NCI-H446 treated with DMSO at 0.1 percent for 48 hours (cell line): ENCODE results near the gene THY1.
A peak's percentile ranks its signal among the peaks of the same experiment; 100 is the strongest.
"Not testable (repeated sequence)": the region's sequence is repeated elsewhere in the genome, so short reads cannot be mapped to it uniquely, and the experiment has no call there.

ENCODE experiments used
- DNase-seq: peaks from one replicate; lab custom pipeline; 2025; lab: John Stamatoyannopoulos, UW

Gene THY1

DNA sequence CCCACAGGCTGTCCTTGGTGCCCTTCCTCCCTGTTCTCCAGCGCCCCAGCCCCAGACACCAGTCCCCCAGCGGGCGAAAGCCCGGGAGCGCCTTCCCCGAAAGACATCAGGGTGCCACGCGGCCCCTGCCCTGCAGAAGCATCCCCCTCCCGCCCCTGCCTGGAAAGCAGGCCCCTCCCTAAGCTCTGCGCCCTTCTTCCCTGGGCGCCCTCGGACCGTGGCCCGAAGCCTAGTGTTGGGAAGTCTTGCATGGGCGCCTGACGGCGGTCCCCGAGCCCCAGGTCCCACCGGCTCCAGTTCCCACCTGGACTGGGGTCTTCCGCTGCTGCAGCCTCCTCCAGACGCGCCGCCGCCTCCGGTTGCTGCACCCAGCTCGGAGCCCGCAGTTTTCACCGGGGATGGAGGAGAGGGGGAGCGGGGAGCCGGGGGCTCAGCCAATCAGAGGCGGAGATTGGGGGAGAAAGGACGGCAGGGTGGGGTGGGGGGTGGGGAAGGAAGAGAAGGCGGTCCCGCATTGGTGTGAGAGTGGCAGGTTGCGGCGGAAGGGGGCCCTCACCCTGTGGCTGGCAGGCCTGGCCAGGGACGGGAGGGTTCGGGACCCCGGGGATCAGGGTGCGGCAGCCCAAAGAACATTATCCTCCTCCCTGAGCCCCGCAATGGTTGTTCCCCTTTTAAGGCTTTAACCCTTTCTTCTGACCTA is at the start of gene THY1:
Gene THY1 (minus strand): TSS at position 364 of the 700 bp plus-strand sequence. CDS start 2,267 bp downstream, outside the sequence.
- peak; percentile 29 for DNase-seq

DNA sequence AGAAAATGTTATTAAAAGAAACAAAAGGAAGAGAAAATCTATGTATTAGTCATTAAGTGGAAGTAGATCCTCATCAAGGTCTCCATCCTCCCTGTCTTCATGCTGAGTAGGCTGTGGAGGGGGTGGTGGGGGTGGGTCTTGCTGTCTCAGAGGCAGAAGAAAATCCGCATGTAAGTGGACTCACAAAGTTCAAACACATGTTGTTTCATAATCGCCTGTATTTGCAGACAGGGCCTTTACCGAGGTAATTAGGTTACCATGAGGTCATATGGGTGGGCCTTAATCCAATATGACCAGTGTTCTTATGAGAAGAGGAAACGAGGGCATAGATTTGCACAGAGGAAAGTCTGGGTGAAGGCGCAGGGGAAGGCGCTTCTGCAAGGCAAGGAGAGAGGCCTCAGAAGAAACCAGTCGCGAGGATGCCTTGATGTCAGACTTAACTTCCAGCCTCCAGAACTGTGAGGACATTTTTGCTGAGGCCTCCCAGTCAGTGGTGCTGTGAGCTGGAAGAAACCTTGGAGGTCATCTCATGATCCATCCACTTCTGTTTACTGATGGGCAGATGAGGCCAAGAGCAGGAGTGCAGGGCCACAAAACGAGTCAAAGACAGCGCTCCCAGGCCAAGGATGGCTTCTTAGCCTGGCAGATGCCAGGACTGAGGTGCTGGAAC is 49.3 kb upstream of the THY1 start:
- DNase-seq = no peak

DNA sequence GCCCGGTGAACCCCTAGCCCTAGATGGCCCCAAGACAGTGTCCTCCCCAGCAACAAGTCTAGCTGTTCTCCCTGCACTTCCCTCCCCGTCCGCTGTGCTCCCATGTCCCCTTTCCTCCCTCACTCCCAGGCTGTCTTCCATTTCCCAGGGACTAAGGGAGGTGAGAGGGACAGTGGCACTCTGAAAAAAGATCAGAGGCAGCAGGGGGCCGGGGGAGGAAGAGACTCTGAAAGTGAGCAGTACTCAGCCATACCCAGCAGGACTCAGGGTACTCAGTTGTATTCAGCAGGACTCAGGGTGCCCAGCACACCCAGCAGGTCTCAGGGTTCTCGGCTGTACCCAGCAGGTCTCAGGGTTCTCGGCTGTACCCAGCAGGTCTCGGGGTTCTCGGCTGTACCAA is 48.4 kb upstream of the THY1 start:
- no peak for DNase-seq

DNA sequence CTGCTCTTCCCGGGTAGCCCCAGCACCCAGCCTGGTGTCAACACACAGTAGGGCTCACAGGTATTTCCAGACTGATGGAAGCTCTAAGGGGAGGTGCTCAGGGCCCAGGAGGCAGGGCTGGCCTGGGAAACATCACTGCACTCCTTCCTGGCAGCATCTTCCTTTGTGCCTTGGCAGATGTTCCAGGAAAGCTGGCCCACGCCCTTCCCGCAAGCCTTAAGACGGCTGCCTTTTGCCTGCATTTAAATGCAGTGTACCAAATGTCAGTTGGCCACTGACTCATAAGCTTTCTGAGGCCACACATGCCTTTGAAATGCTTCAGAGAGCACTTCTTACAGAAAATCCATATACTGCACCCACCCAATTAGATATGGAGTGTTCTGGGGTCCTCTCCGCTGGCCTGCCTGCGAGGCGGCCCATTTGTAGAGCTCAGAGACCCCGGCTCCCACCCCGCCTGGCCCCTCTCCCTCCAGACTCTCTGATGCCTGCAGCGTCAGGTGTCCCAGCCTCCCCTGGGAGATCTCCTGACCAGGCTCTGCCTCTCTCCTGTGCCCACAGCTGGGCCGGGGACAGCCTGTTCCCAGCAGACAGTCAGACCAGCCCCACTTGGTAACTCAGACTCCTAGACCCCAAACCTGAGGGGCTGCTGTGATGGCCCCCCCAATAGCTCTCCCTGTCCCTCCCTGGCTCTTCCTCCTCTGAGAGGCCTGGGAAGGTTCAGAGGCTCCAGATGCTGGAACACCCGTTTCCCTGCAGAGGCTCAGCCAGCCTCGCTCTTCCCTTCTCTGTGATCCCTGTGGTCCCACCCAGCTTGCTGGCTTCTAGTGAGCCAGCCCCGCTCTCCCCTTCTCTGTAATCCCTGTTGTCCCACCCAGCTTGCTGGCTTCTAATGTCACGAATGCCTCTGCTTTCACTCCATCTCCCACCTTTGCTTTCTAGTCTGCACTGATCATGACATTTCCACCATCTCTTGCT is 47.6 kb upstream of the THY1 start:
- DNase-seq = no peak

DNA sequence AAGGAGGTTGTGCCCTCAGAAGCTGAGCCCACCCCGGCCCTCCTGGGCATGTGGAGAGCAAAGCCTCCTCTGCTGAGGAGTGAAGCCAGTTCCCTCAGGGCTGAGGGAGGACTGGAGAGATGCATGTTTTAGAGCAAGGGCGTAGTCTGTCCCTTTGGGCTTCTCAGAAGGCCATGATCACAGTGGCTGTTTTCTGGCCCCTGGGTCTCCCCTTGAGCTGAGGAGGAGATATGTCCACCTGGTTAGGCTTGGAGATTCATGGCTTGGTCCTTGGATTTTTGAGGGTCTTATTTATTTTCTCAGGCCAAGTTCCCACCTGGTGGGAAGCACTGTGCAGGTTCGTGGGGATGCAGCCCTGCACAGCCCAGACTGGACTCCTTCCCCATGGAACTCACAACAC is 46.5 kb upstream of the THY1 start:
- no peak for DNase-seq

DNA sequence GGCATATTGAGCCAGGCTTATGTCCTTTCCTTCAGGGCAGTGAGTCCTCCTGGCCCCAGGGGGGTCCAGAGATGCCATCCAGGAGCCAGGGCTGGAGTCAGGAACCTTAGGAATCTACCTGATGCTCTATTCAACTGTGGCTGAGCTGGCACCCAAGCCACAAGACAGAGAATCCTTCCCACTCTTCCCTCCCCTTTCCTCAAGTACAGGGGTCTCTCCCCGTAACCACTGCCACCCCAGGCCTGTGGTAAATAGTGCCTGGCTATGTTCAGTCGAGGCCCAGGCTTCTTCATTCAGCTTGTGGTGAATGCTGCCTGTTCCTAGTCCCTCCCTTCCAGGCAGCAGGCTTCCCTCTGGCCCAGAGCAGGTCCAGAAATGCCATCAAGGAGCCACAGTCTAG is 45.5 kb upstream of the THY1 start:
- DNase-seq = no peak

DNA sequence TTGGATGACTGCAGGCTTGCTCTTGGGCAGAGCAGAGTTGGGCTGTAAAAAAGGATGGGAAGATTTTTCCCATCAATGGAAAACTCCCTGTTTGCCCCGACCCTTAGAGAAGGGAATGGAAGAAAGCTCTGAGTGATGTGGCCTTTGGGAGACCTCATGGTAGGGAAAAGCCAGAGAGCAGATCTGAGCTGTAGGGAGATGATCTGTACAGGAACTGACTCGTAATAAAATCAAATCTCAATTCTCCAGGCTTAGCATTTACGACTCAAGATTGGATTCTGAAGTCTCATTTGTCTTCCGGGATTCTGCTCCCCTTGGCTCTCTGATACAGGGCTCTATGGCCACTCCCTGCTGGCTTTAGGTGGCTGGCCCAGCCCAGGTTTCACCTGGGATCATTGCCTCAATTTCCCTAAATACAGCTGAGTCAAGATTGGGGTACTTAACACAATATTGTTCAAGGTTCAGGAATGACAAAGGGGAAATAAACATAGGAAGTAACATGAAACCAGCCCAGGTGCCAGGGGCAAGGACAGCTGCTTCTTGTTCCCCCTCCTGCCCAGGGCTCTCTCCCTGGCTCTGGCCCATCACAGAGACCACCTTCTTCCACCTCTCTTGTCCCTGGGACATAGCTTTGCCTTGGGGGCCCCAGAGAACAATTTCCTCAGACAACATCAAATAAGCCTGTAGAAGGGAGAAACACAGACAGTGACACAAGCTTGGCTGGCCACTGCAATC is 38.4 kb upstream of the THY1 start:
- DNase-seq = no peak

DNA sequence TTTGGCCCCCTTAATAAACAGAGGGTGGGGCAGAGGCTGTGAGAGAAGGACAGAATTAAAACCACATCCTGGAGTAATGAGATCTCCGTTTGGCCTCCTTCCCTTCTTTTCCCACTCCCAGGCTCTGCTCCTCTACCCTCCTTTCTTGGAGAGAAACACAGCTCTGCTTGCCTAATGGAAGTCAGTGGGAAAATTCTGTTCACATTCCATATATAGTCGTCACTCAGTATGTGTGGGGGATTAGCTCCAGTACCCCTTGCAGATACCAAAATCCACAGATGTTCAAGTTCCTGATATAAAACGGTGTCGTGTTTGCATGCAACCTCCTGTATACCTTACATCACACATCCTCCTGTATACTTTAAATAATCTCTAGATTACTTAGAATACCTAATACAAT is 37.6 kb upstream of the THY1 start:
- DNase-seq = no peak

DNA sequence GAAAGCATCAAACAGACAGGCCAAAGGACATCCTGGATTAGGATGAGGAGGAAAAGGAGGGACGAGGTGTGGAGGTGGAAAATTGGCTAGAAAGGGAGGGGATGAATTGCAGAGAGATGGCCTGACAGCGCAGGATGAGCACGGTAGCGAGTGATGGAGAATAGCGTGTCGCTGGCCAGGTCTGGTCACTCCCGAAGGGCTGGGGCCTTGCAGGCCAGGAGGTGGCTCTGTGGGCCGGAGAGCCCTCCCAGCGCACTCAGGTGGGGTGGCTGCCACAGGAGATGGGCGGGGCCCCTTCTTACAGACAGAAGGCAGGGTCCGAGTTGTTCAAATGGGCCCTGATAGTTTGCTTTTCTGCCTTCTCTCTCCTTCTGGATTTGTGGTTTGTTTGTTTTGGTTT is 37.1 kb upstream of the THY1 start:
- DNase-seq = no peak

DNA sequence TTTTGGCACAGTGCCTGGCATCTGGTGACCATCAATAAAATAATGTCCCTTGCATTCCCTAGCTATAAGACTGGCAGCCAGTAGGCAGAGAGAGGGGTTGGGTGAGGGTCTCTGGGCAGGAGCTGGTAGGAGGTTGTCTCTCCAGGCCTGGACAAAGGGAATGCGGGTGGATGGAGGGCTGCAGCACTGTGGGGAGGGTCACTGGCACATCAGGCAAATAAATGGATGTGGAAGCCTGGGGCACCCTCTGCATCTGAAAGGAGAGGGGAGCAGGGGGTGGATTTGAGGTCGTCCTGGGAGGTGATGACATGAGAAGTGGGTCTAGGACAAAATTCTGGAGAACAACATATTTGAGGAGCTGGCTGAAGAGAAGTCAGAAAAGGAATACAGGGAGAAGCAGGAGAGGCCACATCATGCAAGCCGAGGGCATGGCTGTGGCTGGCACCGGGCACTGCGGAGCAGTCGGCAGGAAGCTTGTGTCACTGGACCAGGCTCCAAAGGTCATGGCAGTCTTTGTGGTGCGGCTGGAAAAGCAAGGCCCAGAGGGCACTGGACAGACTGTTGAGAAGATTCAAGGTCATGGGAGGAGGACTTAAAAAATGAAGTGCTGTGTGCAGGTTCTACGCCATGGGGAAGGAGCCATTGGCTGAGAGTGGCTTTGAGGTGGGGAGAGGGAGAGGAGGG is 36.5 kb upstream of the THY1 start:
- no peak for DNase-seq

DNA sequence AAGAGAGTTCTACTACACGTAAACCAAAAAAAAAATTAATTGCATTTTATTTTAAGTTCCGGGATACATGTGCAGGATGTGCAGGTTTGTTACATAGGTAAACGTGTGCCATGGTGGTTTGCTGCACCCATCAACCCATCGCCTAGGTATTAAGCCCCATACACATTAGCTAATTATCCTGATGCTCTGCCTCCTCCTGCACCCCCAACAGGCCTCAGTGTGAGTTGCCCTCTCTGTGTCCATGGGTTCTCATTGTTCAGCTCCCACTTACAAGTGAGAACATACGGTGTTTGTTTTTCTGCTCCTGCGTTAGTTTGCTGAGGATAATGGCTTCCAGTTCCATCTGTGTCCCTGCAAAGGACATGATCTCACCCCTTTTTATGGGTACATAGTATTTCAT is 32.7 kb upstream of the THY1 start:
- DNase-seq = not testable (repeated sequence)

DNA sequence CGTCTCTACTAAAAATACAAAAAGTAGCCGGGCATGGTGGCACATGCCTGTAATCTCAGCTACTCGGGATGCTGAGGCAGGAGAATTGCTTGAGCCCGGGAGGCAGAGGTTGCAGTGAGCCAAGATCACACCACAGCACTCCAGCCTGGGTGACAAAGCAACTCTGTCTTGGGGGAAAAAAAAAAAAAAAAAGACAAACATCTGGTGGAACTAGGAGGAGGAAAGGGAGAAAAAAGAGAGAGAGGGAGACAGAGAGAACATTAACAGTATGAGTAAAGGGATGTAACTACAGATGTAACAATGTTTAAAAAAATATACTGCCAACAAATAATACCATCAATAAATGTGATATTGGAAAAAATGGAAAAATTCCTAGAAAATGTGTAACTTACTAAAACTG is 32.3 kb upstream of the THY1 start:
- DNase-seq = not testable (repeated sequence)

DNA sequence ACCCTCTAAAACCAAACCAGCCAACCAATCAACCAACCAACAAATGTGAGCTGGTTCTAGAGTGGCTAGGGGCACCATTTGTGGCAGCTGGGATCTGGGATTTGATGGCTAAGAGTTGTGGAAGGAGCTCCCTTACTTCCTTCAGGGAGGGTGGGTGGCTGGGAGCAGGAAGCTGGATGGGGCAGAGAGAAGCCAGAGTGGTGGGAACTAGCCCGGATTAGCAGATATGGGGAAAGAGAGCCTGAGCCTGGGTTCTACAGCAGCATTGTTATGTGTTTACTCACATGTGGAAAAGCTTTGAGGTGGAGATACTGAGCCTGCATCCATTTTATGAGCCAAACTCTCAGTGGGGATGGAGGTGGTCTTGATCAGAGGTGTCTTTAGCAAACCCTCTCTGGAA is 30.9 kb upstream of the THY1 start:
- no peak for DNase-seq

DNA sequence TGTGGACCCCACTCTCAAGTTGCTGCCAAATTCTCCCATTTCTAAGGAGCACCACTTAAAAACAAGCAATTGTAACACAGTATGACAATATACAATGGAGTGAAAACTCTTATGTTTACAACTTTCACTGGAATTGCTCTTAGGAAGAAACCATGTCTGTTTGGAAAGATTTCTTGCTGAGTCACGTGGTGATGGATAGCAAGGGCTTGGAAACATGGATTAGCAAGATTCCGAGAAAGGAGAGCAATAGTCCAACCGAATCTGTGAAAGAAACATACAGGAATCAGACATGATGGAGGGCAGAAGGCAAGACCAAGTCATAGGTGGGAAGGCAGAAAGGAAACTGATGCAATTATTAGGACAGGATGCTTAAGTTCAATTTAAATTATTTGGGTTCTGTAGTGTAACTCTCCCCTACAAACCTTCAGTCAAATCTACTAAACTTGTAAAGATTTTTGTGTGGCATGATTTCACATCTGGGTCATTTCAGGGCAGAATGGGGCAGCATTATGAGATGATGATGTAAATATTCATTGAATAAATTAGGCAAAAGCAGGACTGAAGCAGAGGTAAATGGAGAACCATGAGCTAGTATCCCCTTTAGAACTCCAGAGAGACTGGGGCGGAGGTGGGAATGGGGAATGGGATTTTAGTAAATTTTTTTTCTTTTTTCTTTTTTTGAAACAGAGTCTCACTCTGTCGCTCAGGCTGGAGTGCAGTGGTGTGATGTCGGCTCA is 27.8 kb upstream of the THY1 start:
- no peak for DNase-seq

DNA sequence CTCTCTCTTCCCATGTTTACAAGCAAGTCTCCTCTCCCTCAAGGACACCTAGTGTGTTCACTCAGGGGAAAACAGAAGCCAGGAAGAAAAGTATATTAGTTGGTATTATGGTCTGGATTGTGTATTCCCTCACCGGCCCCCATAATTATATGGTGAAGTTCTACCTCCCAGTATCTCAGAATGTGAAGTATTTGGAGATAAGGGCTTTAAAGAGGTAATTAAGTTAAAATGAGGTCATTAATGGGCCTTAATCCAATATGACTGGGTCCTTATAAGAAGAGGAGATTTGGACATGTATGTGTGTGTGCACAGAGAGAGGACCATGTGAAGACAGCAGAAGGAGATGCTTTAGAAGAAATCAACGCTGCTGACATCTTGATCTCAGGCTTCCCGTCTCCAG is 26.5 kb upstream of the THY1 start:
- no peak for DNase-seq

DNA sequence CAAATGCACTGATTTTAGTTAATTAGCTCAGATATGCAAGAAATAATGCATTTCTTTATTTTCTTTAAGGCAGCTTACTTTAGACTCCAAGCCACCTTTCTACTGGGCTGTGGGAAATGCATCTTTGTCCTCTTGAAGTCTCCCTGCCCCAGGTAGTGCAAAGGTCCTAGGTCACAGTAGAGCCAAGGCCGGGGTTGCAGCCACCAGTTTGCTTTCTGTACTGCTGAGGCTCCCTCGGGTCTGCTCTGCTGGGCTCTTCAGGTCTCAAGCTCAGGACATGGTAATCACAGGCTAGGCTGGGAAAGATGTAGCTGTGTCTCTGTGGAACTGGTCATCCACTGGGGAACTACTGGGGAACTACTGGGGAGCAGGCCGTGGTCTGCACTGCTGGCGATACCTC is 25.4 kb upstream of the THY1 start:
- DNase-seq = no peak

DNA sequence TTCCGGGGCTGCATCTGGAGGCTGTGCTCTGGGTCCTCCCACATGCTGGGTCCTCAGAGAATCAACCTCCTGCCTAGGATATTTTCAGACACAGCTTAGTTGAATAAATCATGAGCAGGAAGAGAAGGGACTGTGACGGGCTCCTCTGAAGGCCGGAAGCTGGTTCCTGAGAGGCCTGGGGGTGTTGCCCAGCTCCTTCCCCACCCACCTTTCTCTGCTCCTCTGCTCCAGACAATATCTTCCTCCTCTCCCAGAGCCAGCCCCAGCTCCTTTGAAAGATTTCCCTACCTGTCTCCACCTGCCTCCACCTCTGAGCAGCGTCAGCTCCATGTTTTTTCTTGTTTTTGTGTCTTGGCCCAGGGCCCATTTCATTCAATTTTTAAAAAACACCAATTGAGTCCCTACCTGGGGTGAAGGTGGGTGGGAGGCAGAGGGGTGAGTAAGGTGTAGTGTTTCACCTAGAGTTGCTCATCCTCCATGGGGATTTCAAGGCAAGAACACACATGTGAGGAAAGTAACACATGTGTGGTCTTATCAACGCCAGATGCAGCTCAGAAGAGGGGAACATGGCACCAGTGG is 24.8 kb upstream of the THY1 start:
- DNase-seq = no peak

DNA sequence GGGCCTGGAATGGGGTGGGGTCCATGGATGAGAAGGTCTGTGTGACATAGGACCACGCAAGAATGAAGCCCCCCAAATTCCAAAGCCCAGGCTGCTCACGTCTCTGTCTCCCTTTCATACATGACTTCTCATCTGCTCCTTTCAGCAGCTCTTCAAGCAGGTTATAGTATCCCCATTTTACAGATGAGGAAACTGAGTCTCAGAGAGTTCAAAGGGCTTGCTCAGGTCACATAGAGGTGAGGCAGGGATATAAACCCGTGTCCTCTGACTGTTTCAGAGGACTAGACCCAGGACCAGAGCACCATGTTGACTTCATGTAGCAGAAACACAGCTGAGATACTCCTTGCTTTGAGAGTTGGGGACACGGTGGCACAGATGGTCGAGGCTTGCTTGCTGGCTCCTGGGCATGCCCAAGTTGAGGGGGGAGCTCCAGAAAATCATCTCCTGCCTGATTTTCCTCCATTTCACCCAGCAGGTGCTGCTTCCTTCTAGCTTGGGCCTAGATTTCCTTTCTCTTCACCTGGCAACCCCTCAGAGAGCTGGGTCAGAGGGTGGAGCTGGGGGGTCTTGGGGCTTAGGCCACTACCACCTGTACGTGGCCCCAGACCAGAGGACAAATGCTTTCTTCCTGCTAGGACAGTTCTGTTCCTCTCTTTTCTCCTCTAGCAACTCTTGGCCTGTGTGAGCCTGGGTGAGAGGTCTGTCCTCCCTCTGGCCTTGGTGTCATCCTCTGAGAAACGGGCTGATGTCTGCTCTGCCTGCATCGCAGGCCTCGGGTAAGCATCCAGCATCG is 24.1 kb upstream of the THY1 start:
- DNase-seq = no peak

DNA sequence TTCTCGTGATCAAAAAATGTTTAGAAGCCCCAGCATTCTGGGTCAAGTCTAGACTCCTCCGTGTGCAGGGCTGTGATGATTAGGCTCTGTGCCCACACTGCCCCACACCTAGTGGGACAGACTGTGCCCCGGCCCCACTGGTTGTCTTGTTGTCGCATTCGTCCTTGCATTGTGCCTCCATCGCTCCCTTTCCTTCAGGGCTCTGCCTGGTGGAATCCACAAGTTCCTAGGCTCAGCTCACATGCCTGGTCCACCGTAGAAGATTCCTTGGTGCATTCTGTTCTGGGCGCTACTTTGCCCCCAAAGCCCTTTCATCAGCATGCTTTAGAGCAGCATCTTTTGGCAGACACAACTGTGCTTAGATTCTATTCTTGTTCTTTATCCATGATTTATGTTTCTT is 23.5 kb upstream of the THY1 start:
- no peak for DNase-seq

DNA sequence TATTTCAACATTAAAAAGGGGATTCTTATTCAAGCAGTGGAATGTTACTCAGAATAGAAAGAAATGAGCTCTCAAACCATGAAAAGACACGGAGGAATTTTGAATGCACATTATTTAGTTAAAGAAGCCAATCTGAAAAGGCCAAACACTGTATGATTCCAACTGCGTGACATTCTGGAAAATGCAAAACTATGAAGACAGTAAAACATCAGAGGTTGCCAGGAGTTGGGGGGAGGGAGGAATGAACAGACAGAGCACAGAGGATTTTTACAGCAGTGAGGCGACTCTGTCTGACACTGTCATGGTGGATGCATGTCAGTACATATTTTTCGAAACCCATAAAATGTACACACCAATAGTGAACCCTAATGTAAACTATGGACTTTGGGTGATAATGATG is 22.9 kb upstream of the THY1 start:
- DNase-seq = no peak
